MCF 10A (cell line): Measurements from ENCODE around the gene CTSZ. TPM values are rescaled to one million over a fixed set of nuclear protein-coding genes. Genes with fewer than 3 reads are reported as not detected.

ENCODE experiments used
- BruUV-seq: library from RNA; stranded (reverse); fragments of 400-500 nt; replicated peaks from 2 replicates; lab custom pipeline; 2021; lab: Mats Ljungman, UMichigan
- CTCF ChIA-PET: fragments of 300-600 bp; sonication (Branson Sonifier 250); formaldehyde crosslinking; extraction: SDS; loops from one replicate; lab custom pipeline; 2021; ENCODE audit warnings: antibody characterized with exemption, inconsistent platforms; lab: Yijun Ruan, JAX
- POLR2A ChIA-PET: fragments of 300-600, 350-650 bp; sonication (Branson Sonifier 250); formaldehyde crosslinking; extraction: SDS; loops from one replicate; lab custom pipeline; 2020; ENCODE audit warnings: antibody characterized with exemption, inconsistent platforms; lab: Yijun Ruan, JAX
- DNase-seq: peaks from one replicate; pipeline ENCODE4 v3.0.0-alpha.2; 2018; ENCODE audit not compliant: unreplicated experiment
- H3K27ac Mint-ChIP-seq: one replicate; pipeline ENCODE4 v1.8.0; 2022; ENCODE audit warnings: mild to moderate bottlenecking, low read depth, mixed read lengths; ENCODE audit not compliant: unreplicated experiment
- H3K27me3 Mint-ChIP-seq: one replicate; pipeline ENCODE4 v1.8.0; 2022; ENCODE audit warnings: mixed read lengths; ENCODE audit not compliant: insufficient read depth, unreplicated experiment
- H3K36me3 Mint-ChIP-seq: one replicate; pipeline ENCODE4 v1.8.0; 2022; ENCODE audit warnings: mild to moderate bottlenecking, moderate library complexity, mixed read lengths; ENCODE audit not compliant: insufficient read depth, unreplicated experiment
- H3K4me1 Mint-ChIP-seq: one replicate; pipeline ENCODE4 v1.8.0; 2022; ENCODE audit warnings: mixed read lengths; ENCODE audit not compliant: insufficient read depth, unreplicated experiment
- H3K4me3 Mint-ChIP-seq: one replicate; pipeline ENCODE4 v1.8.0; 2022; ENCODE audit warnings: mild to moderate bottlenecking, moderate library complexity, mixed read lengths; ENCODE audit not compliant: unreplicated experiment
- H3K9me3 Mint-ChIP-seq: one replicate; pipeline ENCODE4 v1.8.0; 2022; ENCODE audit warnings: mixed read lengths; ENCODE audit not compliant: unreplicated experiment
- CTCF ChIP-seq: fragments of 200-600 bp; IDR thresholded peaks from one replicate; pipeline ENCODE4 v1.8.0; 2022; ENCODE audit warnings: antibody characterized with exemption, mild to moderate bottlenecking; ENCODE audit not compliant: unreplicated experiment
- intact Hi-C: fragments of 100-400 bp; cut with micrococcal nuclease; formaldehyde crosslinking; loops from 2 replicates; pipeline ENCODE4 v1.14.1; 2022
- total RNA-seq: library from RNA; stranded (reverse); gene quantifications from 2 replicates; pipeline ENCODE4 v1.2.3, GENCODE V29; 2022

The CTSZ gene
- total RNA-seq, 1 experiment from 2014 or later: 96.6 TPM

- ChIA-PET CTCF (interaction anchor here (0.7 to 2.0 kb wide), 6 partner anchors 10 to 236 kb away, joined by 3 to 19 read pairs (median 5); partner anchors contain the start of gene TUBB1), POLR2A (interaction anchor here (0.8 to 5.6 kb wide), 21 partner anchors 8 to 1325 kb away, joined by 3 to 107 read pairs (median 8); partner anchors contain the start of genes NELFCD, PRELID3B, STX16 and TUBB1)
- BruUV-seq: TSS peak; percentile 13
- intact Hi-C loops: no loop called here
- no peak for DNase-seq
- Mint-ChIP-seq H3K9me3 (no peaks in the 10 kb centered on the region), H3K27ac (peak overlapping the region; percentile 78), H3K4me3 (peak overlapping the region; percentile 90), H3K27me3 (no peaks in the 10 kb centered on the region), H3K36me3 (peaks cover 86% of the 10 kb centered on the region), H3K4me1 (peaks cover 41% of the 10 kb centered on the region)
- no peak for TF ChIP-seq CTCF
Observed at GRCh38 chr20:59030911-59031563, 24.0 kb upstream of the CTSZ start.

- peaks cover 82% of the 10 kb centered on the region for H3K36me3 Mint-ChIP-seq
- peak overlapping the region; percentile 54 for H3K4me3 Mint-ChIP-seq
- H3K27me3 Mint-ChIP-seq: no peaks in the 10 kb centered on the region
- peaks cover 41% of the 10 kb centered on the region for H3K4me1 Mint-ChIP-seq
- no TSS peak for BruUV-seq
- H3K27ac Mint-ChIP-seq: peak overlapping the region; percentile 66
- ChIA-PET CTCF (interaction anchor here (0.6 to 1.2 kb wide), 2 partner anchors 47 to 193 kb away, joined by 3 read pairs; no protein-coding TSS in a partner anchor), POLR2A (interaction anchor here (0.7 to 5.6 kb wide), 5 partner anchors 9 to 140 kb away, joined by 3 to 107 read pairs (median 4); partner anchors contain the start of genes PRELID3B and TUBB1)
- H3K9me3 Mint-ChIP-seq: no peaks in the 10 kb centered on the region
- no peak for TF ChIP-seq CTCF
- intact Hi-C loops: no loop called here
- no peak for DNase-seq
Observed at GRCh38 chr20:59028812-59029211, 21.8 kb upstream of the CTSZ start.

- DNase-seq: no peak
- Mint-ChIP-seq H3K4me3 (no peak overlapping the region), H3K36me3 (peaks cover 87% of the 10 kb centered on the region), H3K9me3 (no peaks in the 10 kb centered on the region), H3K27ac (no peak overlapping the region), H3K4me1 (peaks cover 41% of the 10 kb centered on the region), H3K27me3 (no peaks in the 10 kb centered on the region)
- CTCF ChIA-PET: interaction anchor here (0.7 to 1.2 kb wide), 3 partner anchors 149 to 194 kb away, joined by 3 to 4 read pairs (median 3); no protein-coding TSS in a partner anchor
- intact Hi-C loops: no loop called here
- POLR2A ChIA-PET: interaction anchor here (0.6 to 0.9 kb wide), 2 partner anchors 14 to 51 kb away, joined by 3 read pairs; no protein-coding TSS in a partner anchor
- BruUV-seq: no TSS peak
- TF ChIP-seq CTCF: no peak
Observed at GRCh38 chr20:59027741-59028320, 20.8 kb upstream of the CTSZ start.
